ENCODE results near the gene FARSA. TPM values are rescaled to one million over a fixed set of nuclear protein-coding genes. Genes with fewer than 3 reads are reported as not detected.
"Not testable (repeated sequence)": the region's sequence is repeated elsewhere in the genome, so short reads cannot be mapped to it uniquely, and the experiment has no call there.

Gene FARSA
- total and polyA plus RNA-seq, 2 donors (not counting 1 experiment from before 2014, with no cell fraction given) = 26.4 to 50.1 TPM

DNA sequence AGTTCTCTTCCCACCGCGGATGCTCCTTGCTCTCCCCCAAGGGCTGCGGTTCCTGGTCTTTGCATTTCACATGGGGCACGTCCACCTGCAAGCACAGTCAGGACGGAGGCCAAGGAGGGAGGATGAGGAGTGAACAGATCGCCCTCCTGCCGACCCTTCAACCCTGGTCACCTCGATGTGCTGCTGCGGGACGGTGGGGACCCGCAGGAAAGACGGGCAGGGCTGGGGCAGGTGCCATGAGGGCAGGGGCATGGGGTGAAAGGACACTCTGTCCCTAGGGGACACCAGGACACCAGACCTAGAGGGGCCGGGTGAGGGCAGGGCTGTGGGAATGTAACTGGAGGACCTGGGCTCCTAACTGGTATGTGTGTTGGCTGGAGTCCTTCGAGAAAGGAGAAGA is 15.3 kb downstream of the FARSA start:
- Histone ChIP-seq H2AFZ (ENCODE audit: insufficient read depth, low read depth, low read length, poor library complexity, severe bottlenecking) (no peak overlapping the region), H4K20me1 (ENCODE audit: control insufficient read depth, insufficient read depth, low read length, poor library complexity, severe bottlenecking) (no peaks in the 10 kb centered on the region), H3K79me2 (ENCODE audit: control insufficient read depth, insufficient read depth, low read length) (no peaks in the 10 kb centered on the region), H3K4me3 (ENCODE audit: control extremely low read depth in 1 of 5, extremely low read depth in 1 of 5, insufficient read depth in 1 of 5, low read depth in 2 of 5, low read length in 4 of 5) (no peak overlapping the region), H3K9me3 (ENCODE audit: control extremely low read depth in 1 of 3, control insufficient read depth in 2 of 3, insufficient read depth in 1 of 3, low read length in 2 of 3) (no peaks in the 10 kb centered on the region), H3K36me3 (replicated peaks in 1 of 2; ENCODE audit: control extremely low read depth in 1 of 2, control insufficient read depth in 1 of 2, extremely low read depth in 1 of 2, insufficient read depth in 2 of 2, low read length in 1 of 2) (peaks cover 0 to 13% of the 10 kb centered on the region in 2 experiments), H3K4me2 (replicated peaks; ENCODE audit: low read depth, low read length, poor library complexity, severe bottlenecking) (no peak overlapping the region), H3K27ac (ENCODE audit: low read length in 2 of 2) (no peak overlapping the region), H3K27me3 (replicated peaks in 1 of 4; ENCODE audit: control extremely low read depth in 1 of 4, control insufficient read depth in 3 of 4, insufficient read depth in 4 of 4, low read length in 3 of 4) (no peaks in the 10 kb centered on the region), H3K9ac (ENCODE audit: low read length) (no peak overlapping the region), H3K4me1 (ENCODE audit: control insufficient read depth in 2 of 2, insufficient read depth in 2 of 2, low read length in 2 of 2) (peaks cover 9 to 25% of the 10 kb centered on the region in 2 donors)
- H3K9me3 Mint-ChIP-seq (ENCODE audit: insufficient read depth) = no peaks in the 10 kb centered on the region
- no peak for ATAC-seq (ENCODE audit: low read depth)
- peak overlapping the region; percentile 61 for H3K27ac Mint-ChIP-seq
- WGBS (ENCODE audit: insufficient coverage) = 97% methylated on average over 14 of the region's 14 CpGs
- peak; percentile 23 for DNase-seq
- TF ChIP-seq, protein P1, sequence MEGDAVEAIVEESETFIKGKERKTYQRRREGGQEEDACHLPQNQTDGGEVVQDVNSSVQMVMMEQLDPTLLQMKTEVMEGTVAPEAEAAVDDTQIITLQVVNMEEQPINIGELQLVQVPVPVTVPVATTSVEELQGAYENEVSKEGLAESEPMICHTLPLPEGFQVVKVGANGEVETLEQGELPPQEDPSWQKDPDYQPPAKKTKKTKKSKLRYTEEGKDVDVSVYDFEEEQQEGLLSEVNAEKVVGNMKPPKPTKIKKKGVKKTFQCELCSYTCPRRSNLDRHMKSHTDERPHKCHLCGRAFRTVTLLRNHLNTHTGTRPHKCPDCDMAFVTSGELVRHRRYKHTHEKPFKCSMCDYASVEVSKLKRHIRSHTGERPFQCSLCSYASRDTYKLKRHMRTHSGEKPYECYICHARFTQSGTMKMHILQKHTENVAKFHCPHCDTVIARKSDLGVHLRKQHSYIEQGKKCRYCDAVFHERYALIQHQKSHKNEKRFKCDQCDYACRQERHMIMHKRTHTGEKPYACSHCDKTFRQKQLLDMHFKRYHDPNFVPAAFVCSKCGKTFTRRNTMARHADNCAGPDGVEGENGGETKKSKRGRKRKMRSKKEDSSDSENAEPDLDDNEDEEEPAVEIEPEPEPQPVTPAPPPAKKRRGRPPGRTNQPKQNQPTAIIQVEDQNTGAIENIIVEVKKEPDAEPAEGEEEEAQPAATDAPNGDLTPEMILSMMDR (IDR thresholded peaks at IDR 0.05) = no peak
- no peak for TF ChIP-seq EZH2 (IDR thresholded peaks at IDR 0.05; ENCODE audit: borderline replicate concordance, insufficient read depth, low read depth, low read length, poor library complexity, severe bottlenecking)
- POLR2A ChIA-PET = interaction anchor here (0.7 to 1.6 kb wide), 2 partner anchors 20 to 38 kb away, joined by 4 to 8 read pairs; no protein-coding TSS in a partner anchor
- peak overlapping the region; percentile 34 for H3K4me3 Mint-ChIP-seq
- intact Hi-C loops (cut with micrococcal nuclease) = no loop called here
- H3K4me1 Mint-ChIP-seq = peaks cover 20% of the 10 kb centered on the region
- CTCF ChIA-PET = no interaction called here
- no peaks in the 10 kb centered on the region for H3K27me3 Mint-ChIP-seq

DNA sequence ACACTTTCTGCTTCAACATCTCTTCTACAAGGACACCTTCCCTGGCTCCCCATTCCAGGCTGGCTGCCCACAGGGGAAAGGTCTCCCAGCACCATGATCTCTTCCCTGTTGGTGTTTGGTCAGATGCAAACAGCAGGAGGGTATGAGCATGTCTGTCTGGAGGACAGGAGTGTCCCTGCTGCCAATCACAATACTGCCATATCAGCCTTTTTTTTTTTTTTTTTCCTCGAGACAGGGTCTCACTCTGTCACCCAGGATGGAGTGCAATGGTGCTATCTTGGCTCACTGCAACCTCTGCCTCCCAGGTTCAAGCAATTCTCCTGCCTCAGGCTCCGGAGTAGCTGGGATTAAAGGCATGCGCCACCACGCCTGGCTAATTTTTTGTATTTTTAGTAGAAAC is 17.7 kb downstream of the FARSA start:
- H3K4me2 ChIP-seq (replicated peaks; ENCODE audit: low read depth, low read length, poor library complexity, severe bottlenecking); H3K79me2 ChIP-seq (ENCODE audit: control insufficient read depth, insufficient read depth, low read length); H3K27me3 Mint-ChIP-seq; H3K27ac Mint-ChIP-seq; H3K9me3 Mint-ChIP-seq (ENCODE audit: insufficient read depth); H2AFZ ChIP-seq (ENCODE audit: insufficient read depth, low read depth, low read length, poor library complexity, severe bottlenecking); H3K36me3 ChIP-seq (replicated peaks in 1 of 2; ENCODE audit: control extremely low read depth in 1 of 2, control insufficient read depth in 1 of 2, extremely low read depth in 1 of 2, insufficient read depth in 2 of 2, low read length in 1 of 2); H3K9me3 ChIP-seq (ENCODE audit: control extremely low read depth in 1 of 3, control insufficient read depth in 2 of 3, insufficient read depth in 1 of 3, low read length in 2 of 3); H3K9ac ChIP-seq (ENCODE audit: low read length); H3K4me3 Mint-ChIP-seq; CTCF ChIA-PET; intact Hi-C loops (cut with micrococcal nuclease); H3K27ac ChIP-seq (ENCODE audit: low read length in 2 of 2); H3K4me3 ChIP-seq (ENCODE audit: control extremely low read depth in 1 of 5, extremely low read depth in 1 of 5, insufficient read depth in 1 of 5, low read depth in 2 of 5, low read length in 4 of 5); H3K27me3 ChIP-seq (replicated peaks in 1 of 4; ENCODE audit: control extremely low read depth in 1 of 4, control insufficient read depth in 3 of 4, insufficient read depth in 4 of 4, low read length in 3 of 4); DNase-seq; ATAC-seq (ENCODE audit: low read depth); H4K20me1 ChIP-seq (ENCODE audit: control insufficient read depth, insufficient read depth, low read length, poor library complexity, severe bottlenecking): not testable (repeated sequence)
- H3K4me1 Mint-ChIP-seq = peaks cover 23% of the 10 kb centered on the region
- WGBS (ENCODE audit: insufficient coverage) = no CpG with 5 or more reads among the region's 4 CpGs
- H3K4me1 ChIP-seq (ENCODE audit: control insufficient read depth in 2 of 2, insufficient read depth in 2 of 2, low read length in 2 of 2) = peaks cover 9 to 29% of the 10 kb centered on the region in 2 donors
- POLR2A ChIA-PET = interaction anchor here (0.7 to 1.2 kb wide), 4 partner anchors 9 to 25 kb away, joined by 3 to 6 read pairs (median 4); partner anchors contain the start of genes FARSA and GCDH

All from B cell (primary cell).